IPS-NIHi7 (cell line): Measurements from ENCODE around the gene SRP68.

Experiments
- DNase-seq: peaks from one replicate; pipeline ENCODE4 v3.0.0; 2012; ENCODE audit warnings: mixed read lengths; ENCODE audit errors: extremely low spot score

Gene SRP68

DNA sequence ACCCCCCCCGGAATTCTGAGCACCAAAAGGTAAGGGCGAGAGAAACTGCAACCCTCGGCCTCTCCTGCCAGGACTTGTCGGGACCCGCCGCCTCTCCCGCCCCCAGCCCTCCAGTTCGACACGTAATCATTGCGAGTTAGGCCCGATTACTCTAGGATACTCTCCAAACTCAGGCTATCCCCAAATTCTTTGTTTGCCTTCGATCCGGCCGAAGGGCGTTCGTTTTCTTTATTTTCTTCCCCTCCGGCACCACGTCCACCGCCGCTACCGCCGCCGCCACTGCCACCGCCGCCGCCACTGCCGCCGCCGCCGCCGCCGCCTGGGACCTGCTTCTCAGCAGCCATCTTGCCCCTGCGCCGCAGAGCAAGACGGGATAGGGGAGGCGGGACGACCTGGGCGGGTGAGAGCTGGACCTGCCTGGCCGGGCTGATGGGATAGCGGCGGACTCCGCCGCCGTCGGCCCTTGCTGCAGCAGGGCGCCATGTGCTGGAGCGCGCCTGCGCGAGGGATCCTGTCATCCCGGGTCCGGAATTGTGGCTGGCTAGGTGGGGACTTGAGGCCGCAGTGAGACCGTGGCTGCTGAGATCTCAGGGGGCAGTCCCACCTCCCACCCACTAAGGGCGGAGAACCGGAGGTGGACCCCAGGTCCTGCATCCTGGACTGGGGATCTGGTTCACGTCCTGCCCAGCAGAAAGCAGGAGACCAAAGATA is at the start of gene SRP68:
Gene SRP68, minus strand, starts transcription at position 370 of the 711 bp plus-strand sequence. Its CDS starts 26 bp downstream, at position 344.
- DNase-seq = peak; percentile 99

DNA sequence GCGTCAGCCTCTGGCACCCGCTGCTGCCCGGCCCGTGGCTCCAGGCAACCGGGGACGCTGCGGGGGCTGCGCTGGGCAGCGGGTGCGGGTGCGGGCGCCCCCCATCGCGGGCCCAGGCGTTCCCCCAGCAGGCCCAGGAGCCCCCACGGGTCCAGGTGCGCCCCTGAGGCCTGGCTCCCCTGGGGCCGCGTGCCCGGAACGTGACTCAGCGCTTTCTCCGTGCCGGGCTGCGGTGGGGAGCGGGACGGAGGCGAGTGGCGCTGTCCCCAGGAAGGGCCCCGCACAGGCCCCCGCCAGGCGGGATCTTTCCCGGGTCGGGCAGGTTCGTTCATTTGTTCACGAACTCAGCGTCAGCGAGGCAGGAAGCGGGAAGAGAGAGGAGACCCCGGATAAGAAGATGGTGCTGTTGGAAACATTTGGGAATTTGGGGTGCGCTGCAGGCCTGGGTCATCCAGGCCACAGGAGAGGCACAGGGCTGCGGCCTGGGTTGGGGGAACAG is 49.7 kb upstream of the SRP68 start:
- peak; percentile 51 for DNase-seq

DNA sequence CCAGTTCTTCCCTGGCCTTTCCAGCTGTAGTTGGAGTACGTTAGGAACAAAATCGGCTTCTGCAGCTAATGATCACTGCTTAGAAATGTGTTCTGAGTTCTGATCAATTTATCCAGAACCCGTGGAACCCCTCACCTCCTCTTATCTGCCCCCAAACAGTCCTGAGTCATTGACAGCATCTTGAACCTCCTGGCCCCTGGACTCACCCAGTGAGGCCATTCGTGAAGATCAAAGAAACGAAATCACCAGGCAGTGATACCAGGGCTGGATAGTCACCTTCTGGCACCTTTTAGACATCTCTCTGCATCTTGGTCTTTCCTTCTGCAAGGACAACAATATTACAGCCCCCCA is 48.3 kb upstream of the SRP68 start:
- DNase-seq = peak; percentile 6

DNA sequence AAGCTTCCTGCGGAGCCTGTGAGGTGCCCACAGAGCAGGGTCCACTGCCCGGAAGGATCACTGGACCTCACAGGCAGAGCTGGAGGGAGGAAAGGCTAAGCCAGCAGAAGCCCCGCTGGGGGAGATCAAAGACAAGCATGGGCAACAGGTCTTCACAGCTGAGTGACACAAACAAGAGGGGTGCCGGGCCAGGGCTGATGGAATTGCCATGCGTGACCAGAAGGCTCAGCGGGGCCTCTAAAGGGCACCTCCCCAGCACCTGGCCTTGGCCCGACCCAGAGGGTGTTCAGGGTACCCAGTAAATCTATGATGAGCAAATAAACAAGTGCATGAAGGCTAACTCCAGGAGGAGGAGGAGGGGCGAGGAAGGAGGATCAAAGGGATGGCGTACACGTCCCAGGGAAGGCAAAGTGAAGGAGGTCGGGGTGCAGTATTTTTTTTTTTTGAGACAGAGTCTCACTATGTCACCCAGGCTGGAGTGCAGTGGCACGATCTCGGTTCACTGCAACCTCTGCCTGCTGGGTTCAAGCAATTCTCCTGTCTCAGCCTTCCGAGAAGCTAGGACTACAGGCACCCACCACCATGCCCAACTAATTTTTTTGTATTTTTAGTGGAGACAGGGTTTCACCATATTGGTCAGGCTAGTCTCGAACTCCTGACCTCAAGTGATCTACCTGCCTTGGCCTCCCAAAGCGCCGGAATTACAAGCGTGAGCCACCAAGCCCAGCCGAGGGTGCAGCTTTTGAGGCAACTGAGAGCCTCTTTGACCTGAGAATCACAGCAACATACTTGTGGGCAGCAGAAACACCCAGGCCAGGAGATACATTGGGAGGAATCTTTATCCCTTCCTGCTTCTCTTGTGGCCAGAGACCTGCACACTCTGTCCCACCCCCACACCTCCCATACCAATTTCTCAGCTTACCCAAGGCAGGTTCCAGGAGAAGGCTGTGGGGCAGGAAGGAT is 47.4 kb upstream of the SRP68 start:
- peak; percentile 22 for DNase-seq

DNA sequence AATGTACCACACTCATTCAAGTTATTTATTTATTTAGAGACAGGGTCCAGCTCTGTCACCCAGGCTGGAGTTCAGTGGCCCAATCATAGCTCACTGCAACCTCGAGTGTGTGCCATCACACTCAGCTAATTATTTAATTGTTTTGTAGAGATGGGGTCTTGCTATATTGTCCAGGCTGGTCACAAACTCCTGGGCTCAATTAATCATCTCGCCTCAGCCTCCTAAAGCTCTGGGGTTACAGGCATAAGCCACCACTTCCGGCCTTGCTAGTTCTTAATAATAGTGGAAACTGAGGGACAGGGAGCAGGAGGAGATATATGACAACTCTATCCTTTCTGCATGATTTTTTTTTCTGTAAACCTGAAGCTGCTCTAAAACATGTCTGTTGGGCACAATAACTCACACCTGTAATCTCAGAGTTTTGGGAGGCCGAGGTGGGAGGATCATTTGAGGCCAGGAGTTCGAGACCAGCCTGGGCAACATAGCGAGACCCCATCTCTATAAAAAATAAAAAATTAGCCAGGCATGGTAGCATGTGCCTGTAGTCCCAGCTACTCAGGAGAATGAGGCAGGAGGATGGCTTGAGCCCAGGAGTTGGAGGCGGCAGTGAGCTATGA is 42.9 kb upstream of the SRP68 start:
- DNase-seq = no peak

DNA sequence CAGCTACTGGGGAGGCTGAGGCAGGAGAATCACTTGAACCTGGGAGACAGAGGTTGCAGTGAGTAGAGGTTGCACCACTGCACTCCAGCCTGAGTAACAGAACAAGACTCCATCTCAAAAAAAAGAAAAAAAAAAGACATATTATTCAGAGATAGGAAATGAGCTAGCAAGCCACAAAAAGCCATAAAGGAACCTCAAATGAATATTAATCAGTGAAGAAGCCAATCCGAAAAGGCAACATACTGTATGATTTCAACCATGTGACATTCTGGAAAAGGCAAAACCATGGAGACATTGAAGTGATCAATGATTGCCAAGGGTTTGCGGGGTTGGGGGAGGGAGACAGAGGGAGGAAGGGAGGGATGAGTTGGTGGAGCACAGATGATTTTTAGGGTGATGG is 39.6 kb upstream of the SRP68 start:
- no peak for DNase-seq

DNA sequence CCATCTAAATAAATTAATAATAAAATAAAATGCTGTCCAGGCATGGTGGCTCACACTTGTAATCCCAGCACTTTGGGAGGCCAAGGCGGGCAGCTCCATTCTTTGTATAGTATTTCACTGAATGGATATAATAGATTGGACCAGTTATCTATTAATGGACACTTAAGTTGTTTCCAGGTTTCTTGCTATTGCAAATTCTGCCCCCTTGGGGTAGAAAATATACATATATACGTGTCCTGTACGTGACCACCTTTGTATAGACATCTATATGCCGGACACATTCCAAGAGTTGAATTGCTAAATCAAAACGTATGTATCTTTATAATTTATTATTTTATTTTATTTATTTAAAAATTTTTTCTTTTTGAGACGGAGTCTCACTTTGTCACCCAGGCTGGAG is 35.2 kb upstream of the SRP68 start:
- no peak for DNase-seq

DNA sequence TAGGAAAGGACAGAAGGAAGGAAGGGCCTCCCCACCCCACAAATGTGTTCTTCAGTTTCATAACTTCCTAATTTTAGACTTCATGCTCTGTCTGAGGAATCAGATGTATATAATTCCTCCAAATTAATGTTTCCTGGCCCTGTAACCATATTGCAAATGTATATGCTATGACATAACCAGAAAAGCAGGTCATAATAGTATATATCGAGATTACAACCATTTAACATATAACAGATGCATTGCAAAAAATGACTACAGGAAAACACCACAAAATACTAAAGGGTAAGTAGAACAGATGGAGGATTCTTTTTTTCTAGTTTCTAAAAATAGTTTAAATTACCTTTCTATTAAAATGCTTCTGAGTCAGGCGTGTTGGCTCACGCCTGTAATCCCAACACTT is 34.4 kb upstream of the SRP68 start:
- DNase-seq = no peak

DNA sequence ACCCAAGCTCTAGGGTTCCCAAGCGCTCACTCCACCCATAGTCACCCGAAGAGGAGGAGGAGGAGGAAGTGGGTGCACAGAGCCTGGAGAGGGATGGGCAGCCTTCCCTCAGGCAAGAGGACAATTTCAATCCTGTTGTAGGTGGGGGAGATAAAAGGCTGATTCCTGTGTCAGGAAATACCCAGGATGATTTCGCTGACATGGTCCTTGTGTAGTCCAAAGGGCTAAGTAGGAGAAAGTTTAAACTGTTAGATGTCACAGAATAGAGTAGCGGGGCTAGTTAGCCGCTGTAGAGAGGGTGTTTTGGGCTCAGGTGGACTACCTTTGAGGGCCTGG is 32.5 kb upstream of the SRP68 start:
- no peak for DNase-seq

DNA sequence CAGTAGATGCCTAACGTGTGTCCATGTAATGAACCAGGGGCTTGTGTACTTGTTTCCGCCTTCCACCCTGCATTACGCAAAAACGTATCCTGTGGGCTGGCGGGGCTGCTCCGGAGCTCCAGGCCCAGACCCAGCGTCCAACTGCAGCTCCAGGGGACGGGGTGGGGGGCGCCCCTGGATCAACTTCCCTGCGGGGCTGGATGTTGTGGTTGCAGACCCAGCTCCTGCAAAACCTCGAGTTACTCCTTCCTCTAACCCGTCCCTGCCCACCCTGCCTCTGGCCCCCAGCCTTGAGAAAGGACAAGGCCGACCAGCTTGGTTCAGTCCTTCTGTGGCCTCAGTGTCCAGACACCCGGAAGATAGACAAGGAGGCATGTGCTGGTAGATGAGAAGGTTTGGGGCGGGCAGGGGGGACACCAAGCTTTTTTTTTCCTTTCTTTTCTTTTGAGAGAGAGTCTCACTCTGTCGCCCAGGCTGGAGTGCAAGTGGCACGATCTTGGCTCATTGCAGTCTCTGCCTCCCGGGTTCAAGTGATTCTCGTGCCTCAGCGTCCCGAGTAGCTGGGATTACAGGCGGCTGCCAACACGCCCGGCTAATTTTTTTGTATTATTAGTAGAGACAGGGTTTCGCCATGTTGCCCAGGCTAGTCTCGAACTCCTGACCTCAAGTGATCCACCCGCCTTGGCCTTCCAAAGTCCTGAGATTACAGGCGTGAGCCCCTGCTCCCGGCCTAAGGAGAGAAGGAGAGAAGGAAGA is 32.0 kb upstream of the SRP68 start:
- DNase-seq = no peak

DNA sequence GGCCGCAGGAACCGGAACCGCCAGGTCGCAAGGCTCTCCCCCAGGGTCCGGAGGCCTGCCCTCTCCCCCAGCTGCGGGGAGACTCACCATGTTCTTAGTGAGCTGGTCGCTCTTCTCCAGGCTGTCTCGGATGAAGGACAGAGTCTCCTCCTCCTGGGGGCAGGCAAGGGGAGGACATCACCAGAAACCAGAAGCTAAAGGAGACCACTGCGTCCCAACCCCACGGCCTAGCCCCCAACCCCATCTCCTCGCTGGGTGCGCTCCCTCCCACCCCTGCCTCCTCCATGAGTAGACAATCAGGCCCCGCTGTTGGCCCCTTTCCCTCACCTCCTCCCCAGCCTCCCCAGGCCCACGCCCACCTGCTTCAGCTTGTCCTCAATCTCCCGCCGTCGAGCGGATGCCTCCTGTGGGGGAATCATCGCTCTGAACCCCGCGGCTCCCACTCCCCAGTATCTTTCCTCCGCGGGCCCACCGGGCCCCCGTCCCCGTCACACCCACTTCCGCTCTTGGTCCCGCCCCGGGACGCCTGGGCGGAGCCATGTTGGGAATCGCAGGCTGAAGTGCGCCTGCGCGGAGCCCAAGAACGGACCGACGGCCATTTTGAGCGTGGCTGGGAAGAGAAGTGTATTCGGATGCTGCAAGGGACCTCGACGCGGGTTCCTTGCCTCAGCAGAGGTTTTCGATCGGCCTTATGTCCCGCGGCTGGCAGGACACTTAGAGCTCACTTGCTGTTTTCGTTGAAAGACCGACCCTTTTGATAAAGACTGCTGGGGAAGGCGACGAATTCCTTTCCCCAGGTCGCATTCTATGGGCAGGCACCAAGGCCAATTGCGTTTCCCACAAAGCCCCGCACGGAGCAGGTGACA is 31.2 kb upstream of the SRP68 start, which contains the start of gene EXOC7:
Gene EXOC7, minus strand, starts transcription at position 514 of the 866 bp plus-strand sequence. Its CDS starts 95 bp downstream, at position 419.
- peak; percentile 97 for DNase-seq

DNA sequence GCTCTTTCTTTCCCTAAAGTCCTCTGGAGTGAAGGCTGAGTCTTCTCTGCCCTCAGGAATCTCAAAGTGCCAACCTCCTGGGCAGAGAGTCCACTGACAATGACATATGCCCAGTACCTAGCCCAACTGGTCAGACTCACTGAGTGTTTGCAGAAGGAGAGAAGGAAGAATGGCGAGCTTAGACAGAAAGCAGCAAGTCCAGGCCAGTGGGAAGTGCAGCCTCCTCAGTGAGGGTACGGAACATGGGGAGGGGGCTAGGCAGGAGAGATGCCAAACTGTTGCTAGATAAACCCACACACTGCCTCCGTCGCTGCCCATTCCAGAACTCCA is 30.6 kb upstream of the SRP68 start:
- DNase-seq = no peak

DNA sequence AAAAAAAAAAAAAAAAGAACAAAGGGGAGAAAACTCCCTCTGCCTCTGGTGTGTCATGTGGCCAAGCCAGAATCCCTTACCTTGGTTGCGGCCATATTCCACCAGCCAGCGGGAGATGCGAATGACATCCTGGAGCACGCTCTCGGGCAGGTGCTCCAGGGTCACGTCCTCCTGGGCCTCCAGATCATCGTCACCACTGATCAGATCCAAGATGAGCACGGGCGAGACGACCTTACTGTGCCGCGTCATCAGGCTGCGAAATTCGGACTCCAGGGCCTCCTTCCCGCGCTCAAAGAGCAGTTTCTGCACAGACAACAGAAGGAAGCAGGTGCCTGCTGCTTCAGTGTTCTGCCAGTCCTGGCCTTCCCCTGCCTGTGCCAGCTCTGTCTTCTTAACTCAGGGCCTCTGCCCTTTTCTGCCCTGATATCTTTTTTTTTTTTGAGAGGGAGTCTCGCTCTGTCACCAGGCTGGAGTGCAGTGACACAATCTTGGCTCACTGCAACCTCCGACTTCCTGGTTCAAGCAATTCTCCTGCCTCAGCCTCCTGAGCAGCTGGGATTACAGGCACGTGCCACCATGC is 25.5 kb upstream of the SRP68 start:
- DNase-seq = no peak

DNA sequence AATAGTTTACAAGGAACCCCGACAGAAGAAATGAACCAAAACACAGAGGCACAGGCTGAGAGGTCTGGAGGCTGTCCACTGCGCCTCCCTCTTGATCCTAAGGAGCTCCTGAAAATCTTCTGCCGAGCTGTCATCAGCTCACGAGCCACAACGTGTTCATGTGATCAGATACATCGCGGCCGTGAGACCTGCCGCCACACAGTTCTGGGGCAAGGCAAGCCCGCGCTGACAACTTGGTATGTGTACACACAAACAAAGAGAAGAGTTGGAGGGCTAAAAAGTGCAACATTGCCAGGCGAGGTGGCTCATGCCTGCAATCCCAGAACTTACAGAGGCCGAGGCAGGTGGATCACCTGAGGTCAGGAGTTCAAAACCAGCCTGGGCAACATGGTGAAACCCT is 23.6 kb upstream of the SRP68 start:
- DNase-seq = no peak

DNA sequence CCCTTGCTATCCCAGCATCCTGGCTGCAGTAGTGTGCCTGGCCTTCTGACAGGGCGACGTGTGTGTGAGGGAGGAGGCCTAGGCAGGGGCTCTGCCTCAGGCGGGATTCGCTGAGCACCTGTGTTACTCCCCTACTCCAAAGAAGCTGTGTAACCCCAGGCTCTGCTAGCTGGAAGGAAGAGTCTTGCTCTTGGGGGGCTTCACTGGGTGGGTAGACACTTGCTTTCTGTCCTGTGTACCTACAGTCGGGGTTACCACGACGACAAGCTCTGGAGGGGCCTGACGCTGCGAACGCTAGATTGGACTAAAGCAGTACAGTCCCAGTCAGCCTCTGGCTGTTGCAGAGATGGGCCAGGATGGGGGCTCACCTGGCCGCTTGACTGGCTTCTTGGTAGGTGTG is 21.7 kb upstream of the SRP68 start:
- DNase-seq = no peak

DNA sequence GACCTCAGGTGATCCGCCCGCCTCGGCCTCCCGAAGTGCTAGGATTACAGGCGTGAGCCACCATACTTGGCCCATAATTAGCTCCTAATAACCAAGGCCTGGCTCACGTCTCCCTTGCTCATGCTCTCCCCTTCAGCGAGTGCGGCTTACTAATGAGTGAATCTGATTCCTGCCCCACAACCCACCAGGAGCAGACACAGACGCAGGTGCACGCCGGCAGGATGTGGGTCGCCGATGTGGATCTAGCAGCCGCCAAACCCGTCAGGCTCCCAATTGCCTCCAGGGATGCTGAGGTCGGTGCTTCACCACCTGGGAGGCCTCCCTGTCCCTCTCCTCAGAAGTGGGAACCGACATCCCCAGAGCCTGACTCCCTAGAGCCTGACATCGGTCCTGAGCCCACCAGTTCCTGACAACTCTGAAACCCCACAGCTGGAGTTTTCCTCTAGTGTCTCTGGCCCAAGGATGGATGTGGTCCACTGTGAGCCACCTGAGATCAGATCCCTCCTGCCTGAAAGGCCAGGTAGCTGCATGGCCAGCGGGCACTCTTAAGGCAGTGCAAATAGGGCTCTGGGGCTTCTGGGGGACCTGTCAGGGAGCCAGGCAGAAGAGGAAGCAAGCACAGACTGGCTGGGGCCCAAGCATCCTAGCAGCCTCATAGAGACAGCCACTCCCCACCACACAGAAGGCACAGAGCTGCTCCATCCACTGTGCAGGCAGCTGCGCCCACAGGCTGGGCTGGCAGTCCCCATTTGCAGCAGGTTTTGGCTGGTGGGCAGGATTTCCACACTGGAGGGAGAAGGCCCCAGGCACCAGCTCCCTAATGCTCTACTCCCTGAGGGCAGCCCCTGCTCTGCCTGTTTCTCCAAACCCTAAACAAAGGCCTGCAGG is 20.5 kb upstream of the SRP68 start:
- DNase-seq = no peak

DNA sequence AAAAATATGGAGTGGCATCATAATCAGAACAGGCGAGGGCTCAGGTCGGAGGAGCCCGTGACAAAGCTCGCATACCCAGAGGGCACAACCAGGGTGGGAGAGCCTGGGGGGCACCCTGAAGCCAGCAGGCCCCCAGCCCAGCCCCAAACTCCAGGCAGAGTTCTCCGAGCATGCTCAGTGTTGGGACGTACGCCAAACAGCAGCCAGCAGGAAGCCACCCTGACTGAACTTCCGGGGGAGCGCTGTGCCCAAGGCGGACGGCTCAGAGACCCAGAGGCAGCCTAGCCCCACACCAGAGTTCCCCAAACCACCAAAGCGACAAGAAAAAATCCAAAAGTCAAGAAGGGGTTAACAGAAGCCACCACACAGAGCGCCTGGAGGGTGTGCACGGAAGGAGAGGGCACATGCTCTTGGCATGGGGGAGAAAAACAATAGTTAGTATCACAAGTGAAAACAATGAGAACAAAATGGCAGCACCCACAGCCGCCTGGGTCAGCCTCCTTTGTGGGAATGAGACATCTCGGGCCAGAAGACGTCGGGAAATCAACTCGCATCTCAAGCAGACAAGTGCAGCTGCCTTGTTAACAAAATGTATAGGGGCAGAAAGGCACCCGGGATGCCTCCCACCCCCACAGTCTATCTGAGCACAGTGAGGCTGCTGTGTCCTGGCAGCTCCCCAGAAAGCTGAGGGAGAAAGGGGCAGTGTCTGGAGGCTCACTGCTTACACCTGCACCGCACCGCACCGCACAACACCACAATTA is 19.4 kb upstream of the SRP68 start:
- no peak for DNase-seq

DNA sequence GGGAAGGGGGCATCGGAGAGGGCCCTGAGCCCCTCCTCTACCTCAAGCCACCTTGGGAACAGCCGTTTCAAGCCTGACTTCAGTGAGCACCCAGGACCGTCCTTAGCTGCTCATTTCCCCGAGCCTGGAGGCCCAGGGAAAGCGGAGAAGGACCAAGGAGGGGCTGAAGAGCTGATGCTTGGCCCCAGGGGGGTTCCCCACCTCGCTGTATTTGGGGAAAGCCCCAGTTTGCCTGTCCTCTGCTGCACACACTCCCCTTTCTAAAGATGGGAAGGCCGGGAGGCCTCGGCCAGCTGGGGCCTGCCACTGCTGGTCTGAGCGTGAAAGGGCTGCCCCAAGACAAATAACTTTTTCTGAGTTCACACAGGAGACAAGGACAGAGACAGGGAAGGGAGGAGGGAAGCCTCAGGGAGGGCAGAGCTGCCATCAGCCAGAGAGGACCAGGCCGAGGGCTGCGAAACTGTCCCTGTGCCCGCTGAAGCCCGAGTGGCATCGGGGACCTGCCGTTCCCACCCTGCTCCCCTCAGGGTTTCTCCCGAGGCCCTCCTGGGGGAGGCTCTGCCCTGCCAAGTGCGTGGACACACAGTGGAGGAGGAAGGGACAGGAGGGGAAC is 18.3 kb upstream of the SRP68 start:
- peak; percentile 4 for DNase-seq
